8988T (cell line): ENCODE data around the gene MZB1.
"Not testable (repeated sequence)": the region's sequence is repeated elsewhere in the genome, so short reads cannot be mapped to it uniquely, and the experiment has no call there.

Experiments used
- DNase-seq: peaks from one replicate; pipeline ENCODE4 v3.0.0; 2011

The MZB1 gene

GRCh38 chr5:139410121-139410992, 20.6 kb upstream of the MZB1 start:
- no peak for DNase-seq

- DNase-seq, result not testable (repeated sequence)
These were observed 19.4 kb upstream of the MZB1 start for GRCh38 chr5:139409116-139409515.

GRCh38 chr5:139408191-139408590, 18.5 kb upstream of the MZB1 start:
- DNase-seq, result no peak

- no peak for DNase-seq
These were observed 17.8 kb upstream of the MZB1 start for GRCh38 chr5:139407517-139407916.

GRCh38 chr5:139406963-139407362, 17.2 kb upstream of the MZB1 start:
- DNase-seq, result no peak

GRCh38 chr5:139404484-139404840, 14.7 kb upstream of the MZB1 start:
- DNase-seq, result no peak

- DNase-seq, result peak; percentile 94
These were observed 14.2 kb upstream of the MZB1 start, which contains the start of gene SPATA24 for GRCh38 chr5:139403787-139404483. Gene SPATA24 (minus strand): TSS chr5:139404089. CDS start chr5:139404060, 29 bp downstream.

- no peak for DNase-seq
These were observed 13.7 kb upstream of the MZB1 start for GRCh38 chr5:139403418-139403786.

GRCh38 chr5:139402561-139403158, 12.9 kb upstream of the MZB1 start:
- DNase-seq, result no peak

- no peak for DNase-seq
These were observed 11.8 kb upstream of the MZB1 start for GRCh38 chr5:139401546-139401945.

GRCh38 chr5:139399501-139400121, 9.9 kb upstream of the MZB1 start:
- no peak for DNase-seq

- DNase-seq, result no peak
These were observed 8.2 kb upstream of the MZB1 start for GRCh38 chr5:139397921-139398320.

GRCh38 chr5:139396691-139397090, 7.0 kb upstream of the MZB1 start:
- no peak for DNase-seq

GRCh38 chr5:139395844-139396640, 6.3 kb upstream of the MZB1 start:
- DNase-seq, result no peak

- DNase-seq, result no peak
These were observed 5.2 kb upstream of the MZB1 start, which contains the start of gene PROB1 for GRCh38 chr5:139394654-139395566. Gene PROB1 (minus strand): TSS chr5:139395104. CDS start chr5:139395081, 23 bp downstream.

GRCh38 chr5:139394123-139394653, 4.5 kb upstream of the MZB1 start:
- no peak for DNase-seq

- no peak for DNase-seq
These were observed 3.9 kb upstream of the MZB1 start for GRCh38 chr5:139393497-139394122.

GRCh38 chr5:139392678-139393496, 3.2 kb upstream of the MZB1 start:
- peak; percentile 97 for DNase-seq

- DNase-seq, result no peak
These were observed 2.6 kb upstream of the MZB1 start for GRCh38 chr5:139392324-139392677.
